HG02642 (cell line): ENCODE measurements around the gene ATP2B1.

Experiments
- ATAC-seq: cut with Tn5 transposase; IDR thresholded peaks from one replicate; pipeline ENCODE4 v1.9.1; 2021; ENCODE audit warnings: mild to moderate bottlenecking; ENCODE audit not compliant: unreplicated experiment, poor library complexity

Gene ATP2B1

GRCh38 chr12:89663577-89664357 is 44.9 kb downstream of the ATP2B1 start:
- peak; percentile 78 for ATAC-seq

GRCh38 chr12:89662623-89663022 is 46.0 kb downstream of the ATP2B1 start:
- no peak for ATAC-seq

- ATAC-seq, result peak; percentile 29
These were observed 46.8 kb downstream of the ATP2B1 start for GRCh38 chr12:89661706-89662330.

GRCh38 chr12:89657739-89658138 is 50.9 kb downstream of the ATP2B1 start:
- ATAC-seq, result no peak

GRCh38 chr12:89657066-89657465 is 51.6 kb downstream of the ATP2B1 start:
- ATAC-seq, result no peak

GRCh38 chr12:89655841-89656240 is 52.8 kb downstream of the ATP2B1 start:
- ATAC-seq, result no peak

GRCh38 chr12:89651192-89651591 is 57.4 kb downstream of the ATP2B1 start:
- ATAC-seq, result no peak

GRCh38 chr12:89650239-89650638 is 58.4 kb downstream of the ATP2B1 start:
- no peak for ATAC-seq

GRCh38 chr12:89649820-89650219 is 58.8 kb downstream of the ATP2B1 start:
- no peak for ATAC-seq

GRCh38 chr12:89649139-89649538 is 59.5 kb downstream of the ATP2B1 start:
- no peak for ATAC-seq

GRCh38 chr12:89648211-89648930 is 60.3 kb downstream of the ATP2B1 start:
- no peak for ATAC-seq

GRCh38 chr12:89645434-89645833 is 63.2 kb downstream of the ATP2B1 start:
- ATAC-seq, result no peak

- ATAC-seq, result no peak
These were observed 65.7 kb downstream of the ATP2B1 start for GRCh38 chr12:89642959-89643358.

GRCh38 chr12:89636776-89637160 is 71.9 kb downstream of the ATP2B1 start:
- ATAC-seq, result no peak

GRCh38 chr12:89636052-89636775 is 72.4 kb downstream of the ATP2B1 start:
- ATAC-seq, result no peak

- no peak for ATAC-seq
These were observed 74.1 kb downstream of the ATP2B1 start for GRCh38 chr12:89634508-89634907.

GRCh38 chr12:89632778-89633177 is 75.9 kb downstream of the ATP2B1 start:
- no peak for ATAC-seq

- no peak for ATAC-seq
These were observed 86.5 kb downstream of the ATP2B1 start for GRCh38 chr12:89622115-89622514.

GRCh38 chr12:89621521-89621920 is 87.1 kb downstream of the ATP2B1 start:
- no peak for ATAC-seq

GRCh38 chr12:89619764-89620163 is 88.9 kb downstream of the ATP2B1 start:
- no peak for ATAC-seq
